DOHH2 (cell line): ENCODE results near the gene GAS5.

Experiments
- H3F3A ChIP-seq: fragments of 200-600 bp; sonication (generic), shearing (Covaris generic); 2 replicates; pipeline ENCODE4 v1.6.0; 2016; ENCODE audit warnings: antibody characterized with exemption, mild to moderate bottlenecking; ENCODE audit not compliant: control insufficient read depth, insufficient read depth
- H3K27ac ChIP-seq: fragments of 200-600 bp; sonication (generic); 2 replicates; pipeline ENCODE4 v1.5.1; 2014; ENCODE audit warnings: low read depth, mild to moderate bottlenecking, low read length, moderate library complexity
- H3K27me3 ChIP-seq: fragments of 200-600 bp; sonication (generic); 2 replicates; pipeline ENCODE4 v1.6.1; 2014; ENCODE audit warnings: mild to moderate bottlenecking, low read length, mixed read lengths; ENCODE audit not compliant: control insufficient read depth
- H3K36me3 ChIP-seq: fragments of 200-600 bp; sonication (generic); 2 replicates; pipeline ENCODE4 v1.6.1; 2014; ENCODE audit warnings: mild to moderate bottlenecking, low read length, moderate library complexity, mixed read lengths; ENCODE audit not compliant: control insufficient read depth
- H3K4me1 ChIP-seq: fragments of 200-600 bp; sonication (generic); 2 replicates; pipeline ENCODE4 v1.6.1; 2014; ENCODE audit warnings: mild to moderate bottlenecking, low read length, mixed read lengths; ENCODE audit not compliant: control insufficient read depth
- H3K4me2 ChIP-seq: fragments of 200-600 bp; sonication (generic); 2 replicates; pipeline ENCODE4 v1.6.0; 2014; ENCODE audit warnings: mild to moderate bottlenecking, low read length, moderate library complexity
- H3K4me3 ChIP-seq: fragments of 200-600 bp; sonication (generic); 2 replicates; pipeline ENCODE4 v1.5.1; 2014; ENCODE audit warnings: mild to moderate bottlenecking, low read length, mixed read lengths
- H3K79me2 ChIP-seq: fragments of 200-600 bp; sonication (generic); 2 replicates; pipeline ENCODE4 v1.6.1; 2014; ENCODE audit warnings: mild to moderate bottlenecking, low read length, mixed read lengths; ENCODE audit not compliant: control insufficient read depth
- H3K9me2 ChIP-seq: fragments of 200-600 bp; sonication (generic); replicated peaks from 2 replicates; pipeline ENCODE4 v1.6.1; 2014; ENCODE audit warnings: mild to moderate bottlenecking, low read length, mixed read lengths; ENCODE audit not compliant: control insufficient read depth
- H3K9me3 ChIP-seq: fragments of 200-600 bp; sonication (generic); 2 replicates; pipeline ENCODE4 v1.6.1; 2014; ENCODE audit warnings: antibody characterized with exemption, low read length, mixed read lengths; ENCODE audit not compliant: control insufficient read depth, insufficient read depth
- H4K20me1 ChIP-seq: fragments of 200-600 bp; sonication (generic); 2 replicates; pipeline ENCODE4 v1.6.0; 2014; ENCODE audit warnings: low read depth, mild to moderate bottlenecking, antibody characterized with exemption, low read length, moderate library complexity; ENCODE audit not compliant: control insufficient read depth, insufficient read depth
- CTCF ChIP-seq: fragments of 200-600 bp; sonication (generic); IDR thresholded peaks from one replicate; pipeline ENCODE4 v1.5.1; 2014; ENCODE audit warnings: antibody characterized with exemption, mild to moderate bottlenecking, low read depth, low read length; ENCODE audit not compliant: poor library complexity, severe bottlenecking
- EZH2phosphoT487 ChIP-seq: fragments of 200-600 bp; sonication (generic); IDR thresholded peaks from 2 replicates; pipeline ENCODE4 v1.6.1; 2017; ENCODE audit warnings: borderline replicate concordance, mild to moderate bottlenecking, antibody characterized with exemption, low read length, moderate library complexity, mixed read lengths

The GAS5 gene

GRCh38 chr1:173871500-173871899 is 3.7 kb upstream of the GAS5 start:
- peak overlapping the region; percentile 17; the same call in 1 of the 2 replicates for H3K4me2 ChIP-seq
- no peaks in the 10 kb centered on the region for H3K27me3 ChIP-seq
- peaks cover 45% of the 10 kb centered on the region for H3K36me3 ChIP-seq
- peaks cover 18% of the 10 kb centered on the region for H3F3A ChIP-seq
- no peaks in the 10 kb centered on the region for H3K9me2 ChIP-seq
- peaks cover 32% of the 10 kb centered on the region for H3K4me1 ChIP-seq
- H3K27ac ChIP-seq: no peak overlapping the region
- H3K4me3 ChIP-seq: no peak overlapping the region
- H4K20me1 ChIP-seq: peaks cover 7% of the 10 kb centered on the region; the same call in 1 of the 2 replicates
- peaks cover 35% of the 10 kb centered on the region for H3K79me2 ChIP-seq
- TF ChIP-seq CTCF: no peak
- TF ChIP-seq EZH2phosphoT487: no peak
- no peaks in the 10 kb centered on the region for H3K9me3 ChIP-seq

- peaks cover 22% of the 10 kb centered on the region for H3F3A ChIP-seq
- H3K4me3 ChIP-seq: no peak overlapping the region
- H4K20me1 ChIP-seq: peaks cover 11% of the 10 kb centered on the region; the same call in 1 of the 2 replicates
- no peaks in the 10 kb centered on the region for H3K9me2 ChIP-seq
- no peaks in the 10 kb centered on the region for H3K9me3 ChIP-seq
- H3K27ac ChIP-seq: no peak overlapping the region
- peaks cover 39% of the 10 kb centered on the region for H3K79me2 ChIP-seq
- peaks cover 36% of the 10 kb centered on the region for H3K4me1 ChIP-seq
- H3K4me2 ChIP-seq: peak overlapping the region; percentile 17; the same call in 1 of the 2 replicates
- H3K36me3 ChIP-seq: peaks cover 48% of the 10 kb centered on the region
- TF ChIP-seq CTCF (no peak), EZH2phosphoT487 (no peak)
- H3K27me3 ChIP-seq: no peaks in the 10 kb centered on the region
These were observed 3.3 kb upstream of the GAS5 start for GRCh38 chr1:173871091-173871490.

DNA sequence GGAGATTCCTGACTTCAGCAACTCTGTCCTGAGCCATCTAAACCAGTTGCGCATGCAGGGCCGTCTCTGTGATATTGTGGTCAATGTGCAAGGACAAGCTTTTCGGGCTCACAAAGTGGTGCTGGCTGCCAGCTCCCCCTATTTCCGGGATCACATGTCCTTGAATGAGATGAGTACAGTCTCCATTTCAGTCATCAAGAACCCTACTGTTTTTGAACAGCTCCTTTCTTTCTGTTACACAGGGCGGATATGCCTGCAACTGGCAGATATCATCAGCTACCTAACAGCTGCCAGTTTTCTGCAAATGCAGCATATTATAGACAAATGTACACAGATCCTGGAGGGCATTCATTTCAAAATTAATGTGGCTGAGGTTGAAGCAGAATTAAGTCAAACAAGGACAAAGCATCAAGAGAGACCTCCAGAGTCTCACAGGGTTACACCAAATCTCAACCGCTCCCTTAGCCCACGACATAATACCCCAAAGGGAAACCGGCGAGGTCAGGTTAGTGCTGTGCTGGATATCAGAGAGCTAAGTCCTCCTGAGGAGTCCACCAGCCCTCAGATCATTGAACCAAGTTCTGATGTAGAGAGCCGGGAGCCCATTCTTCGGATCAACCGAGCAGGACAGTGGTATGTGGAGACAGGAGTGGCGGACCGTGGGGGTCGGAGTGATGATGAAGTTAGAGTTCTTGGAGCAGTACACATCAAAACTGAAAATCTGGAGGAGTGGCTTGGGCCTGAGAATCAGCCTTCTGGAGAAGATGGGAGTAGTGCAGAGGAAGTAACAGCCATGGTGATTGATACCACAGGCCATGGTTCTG is 2.7 kb upstream of the GAS5 start:
- Histone ChIP-seq H3K4me2 (peak overlapping the region; percentile 93), H3K27me3 (no peaks in the 10 kb centered on the region), H3K9me2 (no peaks in the 10 kb centered on the region), H3K9me3 (no peaks in the 10 kb centered on the region), H3F3A (peaks cover 28% of the 10 kb centered on the region), H3K4me1 (peaks cover 42% of the 10 kb centered on the region), H3K27ac (peak overlapping the region; percentile 10; the same call in 1 of the 2 replicates), H3K4me3 (peak overlapping the region; percentile 96), H3K36me3 (peaks cover 49% of the 10 kb centered on the region), H4K20me1 (peaks cover 14% of the 10 kb centered on the region; the same call in 1 of the 2 replicates), H3K79me2 (peaks cover 45% of the 10 kb centered on the region)
- TF ChIP-seq EZH2phosphoT487: no peak
- TF ChIP-seq CTCF: no peak
